Adrenal gland (tissue), 5 donors: ENCODE measurements around the gene MUTYH.

Experiments
- CTCF ChIP-seq, 6 experiments: fragments of 450-650 bp in 4 of 6; fragments of 200-600 bp in 2 of 6; sonication (generic) in 1 of 6; IDR thresholded peaks; 1 replicate in 5 of 6; 2 replicates in 1 of 6; pipeline versions ENCODE4 v1.5.1 to v1.8.0; 2016 to 2021; ENCODE audit warnings: antibody characterized with exemption in 6 of 6, mild to moderate bottlenecking in 2 of 6, moderate library complexity in 1 of 6
- POLR2A ChIP-seq, 2 donors: fragments of 450-650 bp; IDR thresholded peaks; one replicate each; pipeline ENCODE4 v1.6.1; 2017; ENCODE audit warnings: antibody characterized with exemption in 2 of 2, mild to moderate bottlenecking in 2 of 2, moderate library complexity in 1 of 2
- donor health status: DM: no; HTN: no; CAD: no.

GRCh38 chr1:45299981-45300668, 40.1 kb downstream of the MUTYH start:
- TF ChIP-seq CTCF (IDR thresholded peaks at IDR 0.05), result peak; percentile 52 to 81 (median 77)
- TF ChIP-seq POLR2A (IDR thresholded peaks at IDR 0.05), result no peak
